CD4-positive, CD25-positive, alpha-beta regulatory T cell (primary cell): Measurements from ENCODE around the gene OR51B2. TPM values are rescaled to one million over a fixed set of nuclear protein-coding genes. Genes with fewer than 3 reads are reported as not detected.

Experiments used
- polyA plus RNA-seq, 4 donors: library from polyadenylated mRNA; unstranded; fragments of 300-500 nt; fragmentation: Illumina TruSeq; gene quantifications; one replicate each; pipeline ENCODE4 v1.2.3, GENCODE V29; 2021
- total RNA-seq: library from RNA; stranded (reverse); gene quantifications from one replicate; pipeline ENCODE4 v1.2.3, GENCODE V29; 2022

OR51B2 gene
- total and polyA plus RNA-seq, 5 donors from 2014 or later, result not detected

Other genes starting within 250 kb of the OR51B2 start
- not detected for gene OR52A5, start 185.9 kb downstream of the OR51B2 start, total RNA-seq
- not detected for gene OR52A5, start 185.9 kb downstream of the OR51B2 start, polyA plus RNA-seq
- not detected for gene OR52A1, start 169.5 kb downstream of the OR51B2 start, total RNA-seq
- gene OR52A1, start 169.5 kb downstream of the OR51B2 start, polyA plus RNA-seq, result not detected
- not detected for gene OR51V1, start 123.6 kb downstream of the OR51B2 start, total RNA-seq
- not detected for gene OR51V1, start 123.6 kb downstream of the OR51B2 start, polyA plus RNA-seq
- gene HBB, start 97.2 kb downstream of the OR51B2 start, total RNA-seq, result 2.7 TPM
- 1 to 10 TPM in 1 of 4 donors, under 1 TPM in 2, not detected in 1; 0.37 to 4.4 (median 0.47) TPM for gene HBB, start 97.2 kb downstream of the OR51B2 start, polyA plus RNA-seq
- gene HBD, start 89.8 kb downstream of the OR51B2 start, total RNA-seq, result not detected
- gene HBD, start 89.8 kb downstream of the OR51B2 start, polyA plus RNA-seq, result not detected
- not detected for gene HBG1, start 74.4 kb downstream of the OR51B2 start, total RNA-seq
- not detected for gene HBG1, start 74.4 kb downstream of the OR51B2 start, polyA plus RNA-seq
- not detected for gene HBG2, start 69.5 kb downstream of the OR51B2 start, total RNA-seq
- not detected for gene HBG2, start 69.5 kb downstream of the OR51B2 start, polyA plus RNA-seq
- not detected for gene HBE1, start 54.4 kb downstream of the OR51B2 start, total RNA-seq
- gene HBE1, start 54.4 kb downstream of the OR51B2 start, polyA plus RNA-seq, result not detected
- gene OR51B4, start 22.4 kb downstream of the OR51B2 start, total RNA-seq, result not detected
- not detected for gene OR51B4, start 22.4 kb downstream of the OR51B2 start, polyA plus RNA-seq
- not detected for gene OR51B5, start 19.2 kb upstream of the OR51B2 start, total RNA-seq
- gene OR51B5, start 19.2 kb upstream of the OR51B2 start, polyA plus RNA-seq, result under 1 TPM in 1 of 4 donors, not detected in 3; 0.41 TPM
- gene OR51B6, start 27.2 kb upstream of the OR51B2 start, total RNA-seq, result not detected
- not detected for gene OR51B6, start 27.2 kb upstream of the OR51B2 start, polyA plus RNA-seq
- gene OR51M1, start 59.5 kb upstream of the OR51B2 start, total RNA-seq, result not detected
- not detected for gene OR51M1, start 59.5 kb upstream of the OR51B2 start, polyA plus RNA-seq
- not detected for gene OR51Q1, start 97.8 kb upstream of the OR51B2 start, total RNA-seq
- gene OR51Q1, start 97.8 kb upstream of the OR51B2 start, polyA plus RNA-seq, result not detected
- not detected for gene OR51I1, start 117.2 kb upstream of the OR51B2 start, total RNA-seq
- gene OR51I1, start 117.2 kb upstream of the OR51B2 start, polyA plus RNA-seq, result not detected
- not detected for gene OR51I2, start 125.0 kb upstream of the OR51B2 start, total RNA-seq
- not detected for gene OR51I2, start 125.0 kb upstream of the OR51B2 start, polyA plus RNA-seq
- not detected for gene OR52D1, start 164.4 kb upstream of the OR51B2 start, total RNA-seq
- not detected for gene OR52D1, start 164.4 kb upstream of the OR51B2 start, polyA plus RNA-seq
- 0.49 TPM for gene UBQLN3, start 185.7 kb upstream of the OR51B2 start, total RNA-seq
- gene UBQLN3, start 185.7 kb upstream of the OR51B2 start, polyA plus RNA-seq, result not detected
- 0.32 TPM for gene UBQLNL, start 192.4 kb upstream of the OR51B2 start, total RNA-seq
- not detected for gene UBQLNL, start 192.4 kb upstream of the OR51B2 start, polyA plus RNA-seq
- 0.37 TPM for gene OR52H1, start 224.2 kb upstream of the OR51B2 start, total RNA-seq
- not detected for gene OR52H1, start 224.2 kb upstream of the OR51B2 start, polyA plus RNA-seq